ENCODE results near the gene BICRAL.

GRCh38 chr6:42899871-42900270 is 118.0 kb downstream of the BICRAL start:
- TF ChIP-seq SUZ12 (IDR thresholded peaks at IDR 0.05), result no peak
- no peak for TF ChIP-seq FOXM1 (IDR thresholded peaks at IDR 0.05; ENCODE audit: borderline replicate concordance)
- no peak for TF ChIP-seq HDGF (IDR thresholded peaks at IDR 0.05; ENCODE audit: borderline replicate concordance)
- TF ChIP-seq SP1 (IDR thresholded peaks at IDR 0.05), result no peak
- TF ChIP-seq ZNF384 (IDR thresholded peaks at IDR 0.05), result no peak
- TF ChIP-seq BHLHE40 (IDR thresholded peaks at IDR 0.05; ENCODE audit: borderline replicate concordance), result no peak
- TF ChIP-seq TARDBP (IDR thresholded peaks at IDR 0.05), result no peak
- no peak for TF ChIP-seq FOXK2 (IDR thresholded peaks at IDR 0.05)
